NOMO-1 treated with DMSO at 0.1 percent for 48 hours (cell line): ENCODE measurements around the gene BLTP3A.

Experiments used
- DNase-seq: peaks from one replicate; lab custom pipeline; 2025; ENCODE audit not compliant: unreplicated experiment; lab: John Stamatoyannopoulos, UW

BLTP3A gene

GRCh38 chr6:34819571-34820480, 27.9 kb downstream of the BLTP3A start:
- DNase-seq, result no peak

GRCh38 chr6:34829137-34829536, 37.3 kb downstream of the BLTP3A start:
- DNase-seq, result no peak

GRCh38 chr6:34832942-34833341, 41.1 kb downstream of the BLTP3A start:
- DNase-seq, result no peak

GRCh38 chr6:34834789-34835518, 43.1 kb downstream of the BLTP3A start:
- peak; percentile 76 for DNase-seq

- DNase-seq, result peak; percentile 63
Observed at GRCh38 chr6:34836008-34836407, 44.1 kb downstream of the BLTP3A start.

- DNase-seq, result no peak
Observed at GRCh38 chr6:34836451-34836850, 44.6 kb downstream of the BLTP3A start.

- no peak for DNase-seq
Observed at GRCh38 chr6:34837528-34837927, 45.6 kb downstream of the BLTP3A start.

- DNase-seq, result no peak
Observed at GRCh38 chr6:34839666-34840352, 47.9 kb downstream of the BLTP3A start.
